WTC11 (cell line): ENCODE measurements around the gene SRI. TPM values are rescaled to one million over a fixed set of nuclear protein-coding genes. Genes with fewer than 3 reads are reported as not detected.

Experiments used
- ATAC-seq: fragments of 200-7000 bp; cut with Tn5 transposase; 2 replicates; pipeline ENCODE4 v1.10.0; 2021; ENCODE audit warnings: mild to moderate bottlenecking, moderate library complexity
- CTCF ChIA-PET: fragments of 300-600 bp; sonication (Branson Sonifier 250); formaldehyde crosslinking; loops from one replicate; lab custom pipeline; 2021; ENCODE audit warnings: antibody characterized with exemption; lab: Charles Lee
- POLR2A ChIA-PET: fragments of 350-600 bp; sonication (Branson Sonifier 250); formaldehyde crosslinking; loops from one replicate; lab custom pipeline; 2021; ENCODE audit warnings: antibody characterized with exemption; lab: Charles Lee
- DNase-seq: peaks from one replicate; pipeline ENCODE4 v3.0.0; 2021; ENCODE audit warnings: low spot score
- H3K27ac Mint-ChIP-seq: 2 replicates; pipeline ENCODE4 v1.8.0; 2021; ENCODE audit warnings: mixed read lengths
- H3K27me3 Mint-ChIP-seq: 2 replicates; pipeline ENCODE4 v1.8.0; 2021; ENCODE audit warnings: low read depth, mild to moderate bottlenecking, moderate library complexity, mixed read lengths
- H3K36me3 Mint-ChIP-seq: 2 replicates; pipeline ENCODE4 v1.8.0; 2021; ENCODE audit warnings: mixed read lengths
- H3K4me1 Mint-ChIP-seq: 2 replicates; pipeline ENCODE4 v1.8.0; 2022; ENCODE audit warnings: mixed read lengths
- H3K4me3 Mint-ChIP-seq: 2 replicates; pipeline ENCODE4 v1.8.0; 2021; ENCODE audit warnings: mild to moderate bottlenecking, moderate library complexity, mixed read lengths
- H3K9me3 Mint-ChIP-seq: 2 replicates; pipeline ENCODE4 v1.8.0; 2021; ENCODE audit warnings: mixed read lengths
- ARID4B ChIP-seq: sonication (generic); formaldehyde crosslinking; IDR thresholded peaks from 2 replicates; pipeline ENCODE4 v1.8.0; 2023; ENCODE audit warnings: missing genetic modification reagents, mild to moderate bottlenecking, borderline replicate concordance
- CREB1 ChIP-seq: sonication (generic); formaldehyde crosslinking; IDR thresholded peaks from 2 replicates; pipeline ENCODE4 v1.8.0; 2023; ENCODE audit warnings: mild to moderate bottlenecking, missing genetic modification reagents
- EMX1 ChIP-seq: fragments of 250-450 bp; sonication (Bioruptor Pico); IDR thresholded peaks from 2 replicates; pipeline ENCODE4 v1.8.0; 2021; ENCODE audit warnings: mild to moderate bottlenecking
- FOXP1 ChIP-seq: sonication (generic); formaldehyde crosslinking; IDR thresholded peaks from 2 replicates; pipeline ENCODE4 v1.8.0; 2022; ENCODE audit warnings: missing genetic modification reagents, mild to moderate bottlenecking, moderate library complexity, borderline replicate concordance
- IRF1 ChIP-seq: sonication (generic); formaldehyde crosslinking; IDR thresholded peaks from 2 replicates; pipeline ENCODE4 v1.8.0; 2023; ENCODE audit warnings: missing genetic modification reagents
- JUN ChIP-seq: sonication (generic); formaldehyde crosslinking; IDR thresholded peaks from 2 replicates; pipeline ENCODE4 v1.8.0; 2023; ENCODE audit warnings: mild to moderate bottlenecking, missing genetic modification reagents
- MAX ChIP-seq: sonication (generic); formaldehyde crosslinking; IDR thresholded peaks from 2 replicates; pipeline ENCODE4 v1.8.0; 2022; ENCODE audit warnings: mild to moderate bottlenecking, missing genetic modification reagents
- MYBL2 ChIP-seq: sonication (generic); formaldehyde crosslinking; IDR thresholded peaks from 2 replicates; pipeline ENCODE4 v1.8.1; 2023; ENCODE audit warnings: mild to moderate bottlenecking, moderate library complexity, missing genetic modification reagents
- OVOL2 ChIP-seq: fragments of 250-450 bp; sonication (Bioruptor Pico); IDR thresholded peaks from 2 replicates; pipeline ENCODE4 v1.9.0; 2021; ENCODE audit warnings: mild to moderate bottlenecking, borderline replicate concordance
- PRDM15 ChIP-seq: sonication (generic); formaldehyde crosslinking; IDR thresholded peaks from 2 replicates; pipeline ENCODE4 v1.8.0; 2022; ENCODE audit warnings: missing genetic modification reagents
- TEAD4 ChIP-seq: sonication (generic); formaldehyde crosslinking; IDR thresholded peaks from 2 replicates; pipeline ENCODE4 v1.8.0; 2022; ENCODE audit warnings: mild to moderate bottlenecking, missing genetic modification reagents
- TP53 ChIP-seq: sonication (generic); formaldehyde crosslinking; IDR thresholded peaks from 2 replicates; pipeline ENCODE4 v1.8.1; 2023; ENCODE audit warnings: mild to moderate bottlenecking, missing genetic modification reagents
- ZNF317 ChIP-seq: sonication (generic); formaldehyde crosslinking; IDR thresholded peaks from 2 replicates; pipeline ENCODE4 v1.8.1; 2023; ENCODE audit warnings: low read depth, mild to moderate bottlenecking, moderate library complexity, missing genetic modification reagents, borderline replicate concordance
- total RNA-seq: library from RNA; stranded (reverse); gene quantifications from 3 replicates; pipeline ENCODE4 v1.2.3, GENCODE V29; 2021
- TF ChIP-seq, protein P1 (sequence below): fragments of 250-450 bp; sonication (Bioruptor Pico); IDR thresholded peaks from 2 replicates; pipeline ENCODE4 v1.8.0; 2021; ENCODE audit warnings: mild to moderate bottlenecking
- TF ChIP-seq, protein P2 (sequence below): fragments of 250-450 bp; sonication (Bioruptor Pico); IDR thresholded peaks from 2 replicates; pipeline ENCODE4 v1.9.0; 2021; ENCODE audit warnings: mild to moderate bottlenecking

The SRI gene
- total RNA-seq, 1 experiment from 2014 or later, result 135 TPM

GRCh38 chr7:88253640-88254039 is 33.8 kb upstream of the SRI start:
- ATAC-seq, result no peak
- no peak overlapping the region for H3K27ac Mint-ChIP-seq
- CTCF ChIA-PET, result interaction anchor here (1.0 kb wide), 1 partner anchor 92 kb away, joined by 4 read pairs; no protein-coding TSS in a partner anchor

More at GRCh38 chr7:88253640-88254039, 33.8 kb upstream of the SRI start:
- Mint-ChIP-seq H3K9me3 (peaks cover 29% of the 10 kb centered on the region), H3K27me3 (no peaks in the 10 kb centered on the region), H3K4me1 (no peaks in the 10 kb centered on the region), H3K4me3 (no peak overlapping the region), H3K36me3 (peaks cover 17% of the 10 kb centered on the region)
- no peak for DNase-seq
- TF ChIP-seq PRDM15 (CRISPR knock-in tag) (no peak), JUN (no peak), MAX (no peak), TEAD4 (CRISPR knock-in tag) (no peak), IRF1 (no peak), EMX1 (CRISPR knock-in tag) (no peak), FOXP1 (CRISPR knock-in tag) (no peak), ZNF317 (CRISPR knock-in tag) (no peak), MYBL2 (no peak), TP53 (CRISPR knock-in tag) (no peak), OVOL2 (CRISPR knock-in tag) (no peak), CREB1 (CRISPR knock-in tag) (no peak), ARID4B (CRISPR knock-in tag) (no peak)
- TF ChIP-seq, protein P1, sequence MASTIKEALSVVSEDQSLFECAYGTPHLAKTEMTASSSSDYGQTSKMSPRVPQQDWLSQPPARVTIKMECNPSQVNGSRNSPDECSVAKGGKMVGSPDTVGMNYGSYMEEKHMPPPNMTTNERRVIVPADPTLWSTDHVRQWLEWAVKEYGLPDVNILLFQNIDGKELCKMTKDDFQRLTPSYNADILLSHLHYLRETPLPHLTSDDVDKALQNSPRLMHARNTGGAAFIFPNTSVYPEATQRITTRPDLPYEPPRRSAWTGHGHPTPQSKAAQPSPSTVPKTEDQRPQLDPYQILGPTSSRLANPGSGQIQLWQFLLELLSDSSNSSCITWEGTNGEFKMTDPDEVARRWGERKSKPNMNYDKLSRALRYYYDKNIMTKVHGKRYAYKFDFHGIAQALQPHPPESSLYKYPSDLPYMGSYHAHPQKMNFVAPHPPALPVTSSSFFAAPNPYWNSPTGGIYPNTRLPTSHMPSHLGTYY (CRISPR knock-in tag), result no peak
- TF ChIP-seq, protein P2, sequence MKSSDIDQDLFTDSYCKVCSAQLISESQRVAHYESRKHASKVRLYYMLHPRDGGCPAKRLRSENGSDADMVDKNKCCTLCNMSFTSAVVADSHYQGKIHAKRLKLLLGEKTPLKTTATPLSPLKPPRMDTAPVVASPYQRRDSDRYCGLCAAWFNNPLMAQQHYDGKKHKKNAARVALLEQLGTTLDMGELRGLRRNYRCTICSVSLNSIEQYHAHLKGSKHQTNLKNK (CRISPR knock-in tag), result no peak
- TF ChIP-seq, all 79 proteins: peak for 0
- POLR2A ChIA-PET, result no interaction called here
